22Rv1 (cell line): Measurements from ENCODE around the gene TLCD2.

Experiments
- H3K27ac ChIP-seq: fragments of 450-650 bp; 2 replicates; pipeline ENCODE4 v1.5.1; 2017
- CTCF ChIP-seq: fragments of 450-650 bp; IDR thresholded peaks from 2 replicates; pipeline ENCODE4 v1.5.1; 2017; ENCODE audit warnings: mild to moderate bottlenecking
- ZFX ChIP-seq: fragments of 450-650 bp; IDR thresholded peaks from 2 replicates; pipeline ENCODE4 v1.6.1; 2017; ENCODE audit warnings: antibody characterized with exemption, borderline replicate concordance

The TLCD2 gene

GRCh38 chr17:1735418-1735817 lies 25.2 kb upstream of the TLCD2 start:
- TF ChIP-seq CTCF (no peak), ZFX (no peak)
- H3K27ac ChIP-seq, result no peak overlapping the region

- no peak overlapping the region for H3K27ac ChIP-seq
- no peak for TF ChIP-seq ZFX
- no peak for TF ChIP-seq CTCF
These were observed 23.6 kb upstream of the TLCD2 start for GRCh38 chr17:1733759-1734158.

GRCh38 chr17:1732833-1733321 lies 22.7 kb upstream of the TLCD2 start:
- TF ChIP-seq ZFX (no peak), CTCF (no peak)
- H3K27ac ChIP-seq, result no peak overlapping the region

GRCh38 chr17:1732241-1732832 lies 22.2 kb upstream of the TLCD2 start:
- H3K27ac ChIP-seq, result no peak overlapping the region
- no peak for TF ChIP-seq CTCF
- TF ChIP-seq ZFX, result no peak

GRCh38 chr17:1731194-1731506 lies 21.0 kb upstream of the TLCD2 start:
- H3K27ac ChIP-seq, result no peak overlapping the region
- TF ChIP-seq ZFX (no peak), CTCF (no peak)

- TF ChIP-seq ZFX (no peak), CTCF (no peak)
- no peak overlapping the region for H3K27ac ChIP-seq
These were observed 20.4 kb upstream of the TLCD2 start for GRCh38 chr17:1730326-1731193.

GRCh38 chr17:1729966-1730325 lies 19.8 kb upstream of the TLCD2 start:
- no peak overlapping the region for H3K27ac ChIP-seq
- TF ChIP-seq ZFX (no peak), CTCF (no peak)
